Loucy (cell line): ENCODE results near the gene PTP4A1.

Experiments used
- CTCF ChIP-seq: fragments of 200-600 bp; sonication (generic); conservative IDR thresholded peaks from 2 replicates; pipeline ENCODE4 v1.5.1; 2014; ENCODE audit warnings: mild to moderate bottlenecking, antibody characterized with exemption, low read length
- EZH2phosphoT487 ChIP-seq: fragments of 200-600 bp; IDR thresholded peaks from 2 replicates; pipeline ENCODE4 v1.6.1; 2018; ENCODE audit warnings: antibody characterized with exemption, mild to moderate bottlenecking, moderate library complexity, borderline replicate concordance

- TF ChIP-seq CTCF (no peak), EZH2phosphoT487 (no peak)
These were observed 45.3 kb upstream of the PTP4A1 start for GRCh38 chr6:63526931-63527330.
